GM18520 (cell line): Measurements from ENCODE around the gene SSR3.
"Not testable (repeated sequence)": the region's sequence is repeated elsewhere in the genome, so short reads cannot be mapped to it uniquely, and the experiment has no call there.

Experiments used
- ATAC-seq: cut with Tn5 transposase; IDR thresholded peaks from one replicate; pipeline ENCODE4 v1.9.1; 2021; ENCODE audit not compliant: unreplicated experiment

SSR3 gene

GRCh38 chr3:156576651-156577348 lies 21.9 kb upstream of the SSR3 start:
- ATAC-seq: no peak

GRCh38 chr3:156576051-156576450 lies 21.1 kb upstream of the SSR3 start:
- ATAC-seq: no peak

GRCh38 chr3:156575641-156576040 lies 20.7 kb upstream of the SSR3 start:
- no peak for ATAC-seq

- not testable (repeated sequence) for ATAC-seq
Observed at GRCh38 chr3:156569881-156570280, 15.0 kb upstream of the SSR3 start.

GRCh38 chr3:156569016-156569415 lies 14.1 kb upstream of the SSR3 start:
- ATAC-seq: not testable (repeated sequence)

GRCh38 chr3:156563900-156564682 lies 9.2 kb upstream of the SSR3 start:
- no peak for ATAC-seq

GRCh38 chr3:156562486-156562885 lies 7.6 kb upstream of the SSR3 start:
- ATAC-seq: not testable (repeated sequence)

GRCh38 chr3:156561533-156561932 lies 6.6 kb upstream of the SSR3 start:
- ATAC-seq: no peak

- no peak for ATAC-seq
Observed at GRCh38 chr3:156559321-156559720, 4.4 kb upstream of the SSR3 start.

GRCh38 chr3:156558389-156558788 lies 3.5 kb upstream of the SSR3 start:
- ATAC-seq: no peak

GRCh38 chr3:156554515-156554841 lies 439 bp downstream of the SSR3 start:
- no peak for ATAC-seq

- no peak for ATAC-seq
Observed at GRCh38 chr3:156553705-156554356, 1.1 kb downstream of the SSR3 start.

GRCh38 chr3:156552973-156553372 lies 1.9 kb downstream of the SSR3 start:
- ATAC-seq: no peak

GRCh38 chr3:156551746-156552145 lies 3.2 kb downstream of the SSR3 start:
- ATAC-seq: no peak

- ATAC-seq: no peak
Observed at GRCh38 chr3:156551261-156551660, 3.7 kb downstream of the SSR3 start.

GRCh38 chr3:156548902-156549301 lies 6.0 kb downstream of the SSR3 start:
- ATAC-seq: no peak

- ATAC-seq: no peak
Observed at GRCh38 chr3:156548041-156548687, 6.8 kb downstream of the SSR3 start.

GRCh38 chr3:156547637-156548036 lies 7.3 kb downstream of the SSR3 start:
- no peak for ATAC-seq

GRCh38 chr3:156543043-156543555 lies 11.8 kb downstream of the SSR3 start:
- no peak for ATAC-seq

- no peak for ATAC-seq
Observed at GRCh38 chr3:156542101-156543042, 12.5 kb downstream of the SSR3 start.
